Activated T-cell treated with anti-CD3 and anti-CD28 coated beads, Interleukin-2, amount 50 U/mL, for 4 hours (primary cell): Measurements from ENCODE around the gene ACTG1. TPM values are rescaled to one million over a fixed set of nuclear protein-coding genes. Genes with fewer than 3 reads are reported as not detected.
A peak's percentile ranks its signal among the peaks of the same experiment; 100 is the strongest.

Experiments used
- ATAC-seq, 2 donors: fragments of 200-7000 bp; cut with Tn5 transposase; one replicate each; pipeline ENCODE4 v1.10.0; 2021
- DNase-seq: peaks from one replicate; pipeline ENCODE4 v3.0.0-alpha.2; 2020
- H3K27me3 Mint-ChIP-seq: one replicate; pipeline ENCODE4 v1.8.0; 2021; ENCODE audit warnings: low read depth, mixed read lengths
- H3K36me3 Mint-ChIP-seq: one replicate; pipeline ENCODE4 v1.8.0; 2022; ENCODE audit warnings: mixed read lengths; ENCODE audit not compliant: insufficient read depth
- H3K4me1 Mint-ChIP-seq: one replicate; pipeline ENCODE4 v1.8.0; 2021; ENCODE audit warnings: low read depth, mixed read lengths
- H3K4me3 Mint-ChIP-seq: one replicate; pipeline ENCODE4 v1.8.0; 2021; ENCODE audit warnings: mild to moderate bottlenecking, moderate library complexity, mixed read lengths
- H3K9me3 Mint-ChIP-seq: one replicate; pipeline ENCODE4 v1.8.0; 2021; ENCODE audit warnings: mixed read lengths
- total RNA-seq, 3 donors: library from RNA; stranded (reverse); gene quantifications; one replicate each; pipeline ENCODE4 v1.2.1, GENCODE V29; 2021

The ACTG1 gene
- total RNA-seq, 3 donors from 2014 or later, result 3,953 to 4,676 (median 4,016) TPM

GRCh38 chr17:81510785-81511553 lies 1.6 kb downstream of the ACTG1 start:
- Mint-ChIP-seq H3K4me3 (peak overlapping the region; percentile 96), H3K27me3 (no peaks in the 10 kb centered on the region), H3K36me3 (peaks cover 34% of the 10 kb centered on the region), H3K4me1 (peaks cover 28% of the 10 kb centered on the region), H3K9me3 (no peaks in the 10 kb centered on the region)
- ATAC-seq, result no peak
- no peak for DNase-seq

- Mint-ChIP-seq H3K4me1 (peaks cover 23% of the 10 kb centered on the region), H3K9me3 (no peaks in the 10 kb centered on the region), H3K36me3 (peaks cover 34% of the 10 kb centered on the region), H3K27me3 (no peaks in the 10 kb centered on the region), H3K4me3 (peak overlapping the region; percentile 96)
- ATAC-seq (no peak), DNase-seq (no peak)
These were observed 2.4 kb downstream of the ACTG1 start for GRCh38 chr17:81509972-81510784.

- no peaks in the 10 kb centered on the region for H3K9me3 Mint-ChIP-seq
- DNase-seq (no peak), ATAC-seq (peak in 1 of 2 donors; percentile 2)
- peaks cover 23% of the 10 kb centered on the region for H3K4me1 Mint-ChIP-seq
- H3K36me3 Mint-ChIP-seq, result peaks cover 34% of the 10 kb centered on the region
- H3K27me3 Mint-ChIP-seq, result no peaks in the 10 kb centered on the region
- H3K4me3 Mint-ChIP-seq, result peak overlapping the region; percentile 96
These were observed 3.2 kb downstream of the ACTG1 start for GRCh38 chr17:81509207-81509971.

GRCh38 chr17:81508639-81509206 lies 3.9 kb downstream of the ACTG1 start:
- Mint-ChIP-seq H3K27me3 (no peaks in the 10 kb centered on the region), H3K9me3 (no peaks in the 10 kb centered on the region), H3K4me3 (peak overlapping the region; percentile 96), H3K36me3 (peaks cover 34% of the 10 kb centered on the region), H3K4me1 (peaks cover 23% of the 10 kb centered on the region)
- DNase-seq, result no peak
- no peak for ATAC-seq

GRCh38 chr17:81503619-81504018 lies 9.0 kb downstream of the ACTG1 start:
- Mint-ChIP-seq H3K36me3 (no peaks in the 10 kb centered on the region), H3K4me3 (no peak overlapping the region), H3K4me1 (peaks cover 8% of the 10 kb centered on the region), H3K9me3 (no peaks in the 10 kb centered on the region), H3K27me3 (no peaks in the 10 kb centered on the region)
- DNase-seq, result no peak
- no peak for ATAC-seq

GRCh38 chr17:81502471-81503017 lies 10.1 kb downstream of the ACTG1 start:
- Mint-ChIP-seq H3K27me3 (peaks cover 2% of the 10 kb centered on the region), H3K4me1 (peaks cover under 1% of the 10 kb centered on the region), H3K36me3 (no peaks in the 10 kb centered on the region), H3K4me3 (no peak overlapping the region), H3K9me3 (no peaks in the 10 kb centered on the region)
- ATAC-seq (no peak), DNase-seq (no peak)

- H3K4me1 Mint-ChIP-seq, result no peaks in the 10 kb centered on the region
- H3K27me3 Mint-ChIP-seq, result peaks cover 2% of the 10 kb centered on the region
- DNase-seq, result no peak
- no peaks in the 10 kb centered on the region for H3K9me3 Mint-ChIP-seq
- no peak for ATAC-seq
- no peaks in the 10 kb centered on the region for H3K36me3 Mint-ChIP-seq
- H3K4me3 Mint-ChIP-seq, result no peak overlapping the region
These were observed 12.6 kb downstream of the ACTG1 start for GRCh38 chr17:81500047-81500446.

- no peaks in the 10 kb centered on the region for H3K9me3 Mint-ChIP-seq
- no peaks in the 10 kb centered on the region for H3K36me3 Mint-ChIP-seq
- H3K27me3 Mint-ChIP-seq, result peaks cover 2% of the 10 kb centered on the region
- no peak overlapping the region for H3K4me3 Mint-ChIP-seq
- no peaks in the 10 kb centered on the region for H3K4me1 Mint-ChIP-seq
- ATAC-seq (no peak), DNase-seq (no peak)
These were observed 13.0 kb downstream of the ACTG1 start for GRCh38 chr17:81499601-81499970.

- DNase-seq (no peak), ATAC-seq (no peak)
- Mint-ChIP-seq H3K9me3 (no peaks in the 10 kb centered on the region), H3K4me1 (no peaks in the 10 kb centered on the region), H3K4me3 (no peak overlapping the region), H3K27me3 (peaks cover 2% of the 10 kb centered on the region), H3K36me3 (no peaks in the 10 kb centered on the region)
These were observed 13.5 kb downstream of the ACTG1 start for GRCh38 chr17:81498953-81499600.

GRCh38 chr17:81494626-81495377 lies 17.8 kb downstream of the ACTG1 start:
- Mint-ChIP-seq H3K27me3 (peaks cover 5% of the 10 kb centered on the region), H3K9me3 (no peaks in the 10 kb centered on the region), H3K36me3 (no peaks in the 10 kb centered on the region), H3K4me1 (no peaks in the 10 kb centered on the region), H3K4me3 (no peak overlapping the region)
- DNase-seq, result no peak
- peak in 1 of 2 donors; percentile 72 for ATAC-seq

- Mint-ChIP-seq H3K4me1 (no peaks in the 10 kb centered on the region), H3K9me3 (no peaks in the 10 kb centered on the region), H3K36me3 (no peaks in the 10 kb centered on the region), H3K4me3 (no peak overlapping the region), H3K27me3 (peaks cover 8% of the 10 kb centered on the region)
- DNase-seq (no peak), ATAC-seq (no peak)
These were observed 19.2 kb downstream of the ACTG1 start for GRCh38 chr17:81493198-81494038.

GRCh38 chr17:81492706-81493105 lies 19.9 kb downstream of the ACTG1 start:
- Mint-ChIP-seq H3K36me3 (no peaks in the 10 kb centered on the region), H3K27me3 (peaks cover 6% of the 10 kb centered on the region), H3K4me3 (no peak overlapping the region), H3K9me3 (no peaks in the 10 kb centered on the region), H3K4me1 (no peaks in the 10 kb centered on the region)
- DNase-seq (no peak), ATAC-seq (no peak)
